ENCODE results near the gene INTS6.

The INTS6 gene

DNA sequence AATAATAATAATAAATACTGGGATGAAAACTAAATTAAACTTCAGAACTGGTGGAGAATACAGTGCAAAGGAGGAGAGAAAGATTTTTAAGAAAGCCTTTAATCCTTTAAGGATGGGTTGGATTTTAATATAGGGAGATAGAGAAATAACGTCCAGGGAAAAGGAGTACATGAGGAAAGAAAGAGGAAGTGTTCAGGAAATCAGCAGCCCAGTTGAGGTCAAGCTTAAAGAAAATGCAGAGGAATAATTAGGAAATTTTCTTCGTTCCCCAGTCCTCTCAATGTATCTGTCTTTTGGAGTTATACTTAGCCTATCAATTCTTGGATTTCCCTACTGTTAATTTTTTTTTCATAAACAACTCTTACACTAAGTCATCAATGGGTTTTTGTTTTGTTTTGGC, 47.7 kb downstream of the INTS6 start:
- no peak for DNase-seq

DNA sequence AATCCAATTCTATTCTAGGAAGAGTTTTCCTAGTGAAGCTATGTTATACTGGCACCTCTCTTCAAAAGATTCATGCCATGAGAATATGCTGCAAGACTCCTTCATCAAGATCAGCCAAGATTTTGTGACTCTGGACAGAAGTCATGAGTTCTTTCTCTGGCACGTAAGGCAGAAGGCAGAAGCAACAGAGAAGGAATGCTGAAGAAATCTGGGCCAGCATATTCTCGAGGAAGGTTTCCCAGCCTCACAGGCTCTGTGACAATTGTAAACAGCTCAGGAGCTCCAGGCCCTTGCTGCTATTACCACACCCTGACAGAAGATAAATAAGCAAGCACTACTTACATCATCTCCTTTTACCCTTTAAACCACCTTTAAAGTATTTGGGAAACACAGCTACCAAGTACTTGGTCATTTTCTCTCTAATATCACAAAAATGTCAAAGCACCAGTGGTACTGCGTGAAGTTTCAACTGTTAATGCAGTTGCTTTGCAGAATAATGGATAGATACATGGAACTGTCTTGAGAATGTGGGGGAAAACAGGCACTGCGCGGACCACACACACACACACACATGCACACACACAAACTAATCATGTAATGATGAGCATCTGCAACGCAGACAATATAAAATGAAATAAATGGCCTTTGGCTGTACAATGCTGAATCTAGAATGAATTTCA, 55.4 kb downstream of the INTS6 start:
- DNase-seq: peak; percentile 50

DNA sequence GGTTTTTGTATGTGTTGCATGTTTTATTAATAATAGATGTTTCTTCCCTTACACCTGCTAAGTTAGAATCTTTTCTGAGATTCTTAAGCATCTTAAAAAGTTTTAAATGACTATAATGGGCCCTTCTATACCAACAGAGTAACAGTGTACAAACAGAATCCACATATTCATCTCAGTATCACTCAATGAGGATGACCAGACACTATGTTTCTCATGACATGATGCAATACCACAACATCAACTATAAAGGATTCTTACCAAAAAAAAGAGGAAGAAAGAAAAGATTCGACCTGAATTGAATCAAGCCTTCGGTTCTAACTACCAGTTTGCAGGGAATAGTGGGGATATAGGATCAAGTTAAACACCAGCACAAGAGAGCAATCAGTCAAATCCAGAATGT, 56.5 kb downstream of the INTS6 start:
- DNase-seq: peak; percentile 39

DNA sequence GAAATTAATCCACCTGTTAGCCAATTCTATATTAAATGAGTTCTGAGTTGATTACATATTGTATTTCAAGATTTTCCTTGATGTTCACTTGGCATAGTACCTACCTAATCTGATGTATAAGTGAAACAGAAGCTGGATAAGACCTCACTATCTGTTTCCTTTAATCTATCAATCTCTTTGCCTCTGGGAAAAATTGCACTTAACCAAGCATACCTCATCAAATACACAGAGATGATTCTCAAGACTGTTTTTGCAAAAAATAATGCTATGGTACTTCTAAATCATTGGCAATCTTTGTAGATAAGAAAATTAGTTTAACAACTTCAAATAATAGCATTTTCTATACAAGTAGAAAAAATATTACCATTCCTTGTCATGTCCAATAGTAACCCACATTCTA, 58.1 kb downstream of the INTS6 start:
- DNase-seq: no peak

DNA sequence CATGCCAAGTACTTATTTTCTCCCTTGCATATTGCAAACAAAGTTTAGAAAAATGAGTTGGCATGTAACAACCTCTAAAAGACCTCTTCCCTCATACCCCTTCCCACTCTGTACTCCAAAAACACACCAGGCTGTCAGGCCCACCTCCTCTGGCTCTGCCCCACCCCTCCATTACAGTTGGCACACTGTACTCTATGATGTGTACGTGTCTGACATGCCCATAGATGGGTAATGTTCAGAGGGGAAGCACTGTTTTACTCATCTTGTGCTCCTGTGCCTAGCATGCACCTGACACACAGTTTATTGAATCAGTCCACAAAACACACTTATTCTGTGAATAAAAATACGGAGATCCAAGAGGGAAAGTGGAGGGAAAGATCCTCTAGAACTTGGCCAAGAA, 67.7 kb downstream of the INTS6 start:
- DNase-seq: no peak

DNA sequence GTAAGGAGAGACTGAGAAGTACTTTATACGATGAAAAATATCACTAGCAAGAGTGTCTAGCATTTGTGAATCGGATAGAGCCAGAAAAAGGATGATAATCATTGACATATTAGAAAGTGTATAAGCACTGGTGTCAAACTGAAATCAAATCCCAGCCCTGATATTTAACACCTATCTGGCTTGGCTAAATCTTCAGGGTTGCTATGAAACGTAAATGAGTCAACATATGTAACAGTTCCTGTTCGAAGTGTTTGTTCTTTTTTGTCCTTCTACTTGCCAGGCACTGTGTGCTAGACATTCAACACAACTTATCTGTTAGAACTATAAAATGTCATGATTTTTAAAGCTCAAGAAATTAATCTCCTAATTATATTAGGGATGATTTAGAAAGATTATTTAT, 72.6 kb downstream of the INTS6 start:
- no peak for DNase-seq

DNA sequence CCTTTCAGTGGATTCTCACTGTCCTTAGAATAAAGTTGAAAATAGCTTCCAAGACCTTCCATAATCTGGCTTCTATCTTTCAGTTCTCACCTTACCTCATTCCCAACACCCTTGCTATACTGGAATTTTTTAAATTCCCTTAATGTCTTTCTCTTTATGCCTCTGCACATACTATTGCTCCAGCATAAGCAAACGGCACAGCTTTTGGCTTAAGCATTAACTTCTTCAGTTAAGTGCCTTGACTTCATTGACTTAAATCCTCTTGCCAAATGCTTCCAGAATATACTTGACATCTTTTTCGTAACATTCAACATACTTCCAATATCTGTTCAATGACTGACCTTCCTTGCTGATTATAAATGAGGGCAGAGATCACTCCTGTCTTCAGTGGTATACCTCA, 79.4 kb downstream of the INTS6 start:
- DNase-seq: no peak

DNA sequence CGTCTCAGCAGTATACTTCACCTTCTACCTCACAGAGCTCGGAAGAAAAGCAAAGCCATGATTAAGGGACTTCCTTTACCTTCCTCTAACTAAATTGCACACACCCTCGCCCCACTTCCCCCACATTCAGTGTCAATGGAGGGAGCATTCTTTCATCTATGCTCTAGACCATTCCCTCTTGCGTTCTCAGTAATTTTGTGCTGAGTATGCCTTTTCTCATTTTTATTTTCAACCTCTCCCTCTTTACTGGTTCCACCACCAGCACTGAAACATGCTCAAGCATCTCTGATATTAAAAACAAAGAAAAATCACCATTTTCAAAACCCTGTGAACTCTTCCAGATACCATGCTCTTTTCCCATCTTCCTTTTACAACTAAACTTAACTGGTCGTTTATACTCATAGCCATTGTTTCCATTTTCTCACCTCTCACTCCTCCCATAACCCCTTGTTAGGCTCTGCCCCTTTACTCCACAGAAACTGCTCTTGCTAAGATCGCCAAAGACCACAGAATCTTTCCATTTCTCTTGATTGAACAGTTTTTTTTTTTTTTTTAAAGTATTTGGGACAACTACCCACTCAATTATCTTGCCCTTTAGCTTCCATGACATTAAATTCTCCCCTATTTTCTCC, 81.0 kb downstream of the INTS6 start:
- DNase-seq: no peak

DNA sequence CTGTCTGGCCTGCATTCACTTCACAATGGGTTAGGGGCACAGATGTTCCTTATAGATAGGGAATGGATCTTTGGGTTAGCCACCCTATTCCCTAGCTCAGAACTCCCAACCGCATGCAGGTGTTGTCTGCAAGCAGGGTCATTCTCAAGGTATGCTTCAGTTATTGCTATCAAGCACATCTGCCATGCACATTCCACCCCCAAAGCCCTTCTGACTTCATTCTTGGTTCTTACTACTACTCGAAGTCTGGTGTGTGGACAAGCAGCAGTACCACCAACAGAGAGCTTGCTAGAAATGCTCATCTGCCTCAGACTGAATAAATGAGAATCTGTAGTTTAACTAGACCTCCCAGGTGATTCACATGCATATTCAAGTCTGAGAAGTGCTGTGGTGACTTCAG, 82.0 kb downstream of the INTS6 start:
- no peak for DNase-seq

DNA sequence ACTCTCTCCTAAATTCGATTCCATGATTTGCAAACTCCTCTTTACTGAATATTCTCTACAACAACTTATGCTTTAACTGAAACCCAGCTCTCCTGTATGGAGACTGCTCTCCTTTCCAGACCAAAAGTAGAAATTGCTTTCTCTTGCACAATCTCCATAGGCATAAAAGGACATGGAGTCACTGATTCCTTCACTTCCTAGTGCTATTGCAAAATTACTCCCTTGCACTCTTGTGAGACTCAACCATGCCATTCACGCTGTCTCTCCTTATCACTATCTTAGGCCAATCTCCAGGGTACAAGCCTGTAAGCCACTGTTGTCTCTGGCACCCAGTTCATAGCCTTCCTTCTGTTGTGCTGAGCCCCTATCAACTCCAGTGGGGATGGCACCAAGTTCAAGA, 82.7 kb downstream of the INTS6 start:
- peak; percentile 38 for DNase-seq

DNA sequence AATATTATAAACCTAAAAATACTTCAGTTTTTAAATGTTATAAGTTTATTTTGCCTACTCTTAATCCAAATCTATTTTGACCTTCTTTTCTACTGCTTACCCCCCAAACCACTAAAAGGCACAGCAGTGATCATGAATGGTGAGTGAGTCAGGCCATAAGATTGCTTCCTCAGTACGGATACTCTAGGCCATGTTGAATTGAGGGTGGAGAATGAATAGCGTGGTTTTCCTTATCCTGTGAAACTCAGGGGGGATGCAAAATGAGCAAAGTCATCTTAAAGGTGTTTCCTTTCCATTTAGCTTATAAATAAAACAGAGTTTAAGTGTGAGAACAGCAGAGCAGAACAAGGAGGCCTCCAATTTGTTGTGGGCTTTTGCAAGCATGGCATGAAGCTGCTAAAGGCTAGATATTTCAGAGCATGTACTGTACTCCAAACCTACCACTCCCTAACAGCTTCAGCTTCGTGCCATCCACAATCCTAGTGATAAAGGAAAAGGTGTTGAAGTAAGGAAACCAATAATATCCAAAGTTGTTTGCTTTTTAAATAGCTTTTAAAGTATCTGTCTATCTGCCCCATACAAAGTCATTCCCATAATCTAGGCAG, 88.3 kb downstream of the INTS6 start:
- DNase-seq: peak; percentile 84

DNA sequence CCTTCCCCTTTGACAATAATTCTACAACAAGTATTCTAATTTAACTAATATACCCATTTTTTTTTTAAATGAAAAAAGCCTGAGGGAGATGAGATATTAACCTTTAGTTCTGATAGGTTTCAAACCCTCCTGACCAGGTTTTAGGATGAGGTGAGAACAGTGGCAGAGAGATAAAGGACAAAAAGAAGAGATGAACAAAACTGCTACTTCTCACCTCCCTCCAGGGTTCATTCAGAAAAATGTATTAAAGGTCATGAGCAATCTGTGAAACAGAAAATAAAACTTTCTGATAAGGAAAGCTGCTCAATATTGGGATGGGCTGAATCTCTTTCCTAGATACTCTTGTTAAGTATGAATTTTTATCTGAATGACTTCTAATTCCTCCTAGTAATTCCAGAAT, 89.2 kb downstream of the INTS6 start:
- DNase-seq: no peak

DNA sequence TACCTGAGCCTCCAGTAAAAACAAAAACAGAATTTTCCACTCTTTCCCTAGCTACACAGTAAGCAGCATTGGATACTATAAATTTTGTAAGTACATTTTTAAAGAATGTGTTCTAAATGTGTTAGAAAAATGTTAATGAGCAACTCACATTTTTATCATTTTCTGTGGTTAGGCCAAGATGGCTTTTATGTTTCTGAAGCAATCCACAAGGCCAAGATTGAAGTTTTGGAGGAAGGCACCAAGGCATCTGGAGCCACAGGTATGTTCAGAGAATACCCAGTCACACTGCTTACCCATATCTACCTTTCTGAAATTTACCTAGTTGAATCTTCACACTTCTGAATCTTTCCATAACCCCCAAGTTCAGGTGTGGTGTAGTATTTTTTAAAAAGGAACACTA, 91.7 kb downstream of the INTS6 start:
- DNase-seq: peak; percentile 42

DNA sequence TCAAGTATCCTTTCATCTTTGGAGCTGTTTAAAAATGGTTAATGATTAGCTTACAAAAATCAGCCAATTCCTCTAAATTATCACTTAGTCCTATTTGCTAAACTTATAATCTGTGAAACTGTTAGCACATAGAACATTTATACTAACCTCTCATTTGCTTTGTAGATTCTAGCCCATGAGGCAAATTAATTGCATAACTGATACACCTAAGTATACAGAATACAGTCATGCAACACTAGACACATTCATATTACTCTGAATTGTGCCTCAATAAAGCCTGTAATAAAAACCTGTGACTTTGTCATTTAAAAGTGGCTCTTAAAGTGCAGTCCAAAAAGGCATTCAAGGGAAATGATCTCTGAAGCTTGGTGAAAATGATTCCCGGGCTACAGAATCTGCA, 92.3 kb downstream of the INTS6 start:
- DNase-seq: no peak

DNA sequence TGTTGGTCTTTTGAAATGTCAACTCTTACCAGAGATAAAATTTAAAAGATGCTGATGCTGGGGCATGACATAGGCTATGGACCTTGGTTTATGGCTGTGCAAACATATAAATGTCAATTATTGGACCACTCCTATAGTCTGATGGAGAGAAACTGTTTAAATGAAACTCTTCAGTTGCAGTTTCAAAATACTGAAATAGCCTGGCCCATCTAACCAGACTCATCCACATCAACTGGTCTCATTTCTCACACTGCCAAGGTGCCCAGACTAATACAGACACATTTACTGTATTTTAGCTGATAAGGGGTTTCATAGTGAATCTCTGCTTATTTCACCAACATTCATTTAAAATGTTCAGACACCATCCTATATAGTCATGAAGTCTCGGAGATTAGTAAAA, 93.5 kb downstream of the INTS6 start:
- no peak for DNase-seq

DNA sequence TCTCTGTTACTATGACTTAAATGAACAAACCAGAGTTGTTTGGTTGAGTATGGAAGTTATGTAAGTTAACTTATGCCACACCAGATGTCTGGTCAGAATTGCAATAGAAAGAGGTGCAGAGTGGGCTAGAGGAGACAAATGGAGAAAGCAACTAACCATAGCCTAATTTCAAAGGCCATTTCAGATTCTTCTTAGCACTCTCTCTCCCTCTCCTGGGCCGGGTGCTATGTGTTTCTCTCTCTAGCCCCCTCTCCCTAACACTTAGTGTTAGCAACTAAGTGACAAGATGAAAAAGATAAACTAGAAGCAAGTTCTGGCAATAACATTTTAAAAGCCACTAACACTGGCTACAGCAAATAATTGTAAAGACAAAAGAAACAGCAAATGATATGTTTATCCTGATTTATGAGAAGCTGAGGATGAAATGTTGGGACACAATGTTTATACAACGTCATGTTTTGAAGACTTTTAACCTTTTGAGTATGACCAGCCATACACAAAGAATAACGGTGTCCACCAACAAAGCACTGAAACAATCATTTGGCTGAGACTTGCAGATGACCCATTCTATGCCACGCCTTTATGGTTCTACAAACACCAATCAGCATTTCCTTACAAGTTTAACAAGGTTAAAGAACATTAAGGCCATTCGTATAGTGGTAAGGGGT, 94.8 kb downstream of the INTS6 start:
- DNase-seq: no peak

DNA sequence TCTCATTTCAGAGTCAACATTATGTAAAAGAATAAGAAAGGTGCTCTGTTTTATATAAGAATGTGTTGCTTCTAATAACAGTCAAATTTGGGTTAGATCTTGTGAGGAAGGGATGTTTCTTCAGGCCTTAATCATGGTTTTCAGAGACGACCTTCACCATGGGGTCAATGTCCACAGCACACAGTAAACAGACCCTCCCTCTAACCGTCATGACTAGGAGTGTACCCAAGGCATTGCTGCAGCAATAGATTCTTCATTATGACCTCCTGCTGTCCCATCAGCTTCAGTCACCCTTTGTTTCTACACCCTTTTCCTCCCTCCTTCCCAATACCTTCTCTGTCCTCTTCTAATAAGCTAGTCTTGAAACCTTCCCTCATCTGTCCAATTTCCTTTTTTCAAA, 97.6 kb downstream of the INTS6 start:
- DNase-seq: no peak

DNA sequence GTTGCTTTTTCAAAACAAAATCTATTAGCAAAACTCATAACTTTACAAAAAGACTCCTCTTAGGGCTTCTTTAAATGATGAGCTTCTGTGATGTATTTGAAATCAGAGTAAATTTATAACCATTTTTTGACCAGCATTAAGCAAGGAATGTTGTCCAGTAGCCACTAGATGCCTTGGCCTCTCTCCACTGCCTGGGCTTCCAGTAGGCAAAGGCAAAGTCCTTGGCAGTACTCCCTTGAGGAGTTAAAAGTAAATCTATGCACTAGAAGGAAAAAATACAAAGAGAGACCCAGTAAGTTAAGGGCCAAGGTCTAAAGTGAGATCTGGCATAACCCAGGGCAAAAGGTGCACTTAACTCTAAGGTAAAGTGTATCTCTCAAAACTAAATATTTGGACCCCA, 103.8 kb downstream of the INTS6 start:
- DNase-seq: no peak

DNA sequence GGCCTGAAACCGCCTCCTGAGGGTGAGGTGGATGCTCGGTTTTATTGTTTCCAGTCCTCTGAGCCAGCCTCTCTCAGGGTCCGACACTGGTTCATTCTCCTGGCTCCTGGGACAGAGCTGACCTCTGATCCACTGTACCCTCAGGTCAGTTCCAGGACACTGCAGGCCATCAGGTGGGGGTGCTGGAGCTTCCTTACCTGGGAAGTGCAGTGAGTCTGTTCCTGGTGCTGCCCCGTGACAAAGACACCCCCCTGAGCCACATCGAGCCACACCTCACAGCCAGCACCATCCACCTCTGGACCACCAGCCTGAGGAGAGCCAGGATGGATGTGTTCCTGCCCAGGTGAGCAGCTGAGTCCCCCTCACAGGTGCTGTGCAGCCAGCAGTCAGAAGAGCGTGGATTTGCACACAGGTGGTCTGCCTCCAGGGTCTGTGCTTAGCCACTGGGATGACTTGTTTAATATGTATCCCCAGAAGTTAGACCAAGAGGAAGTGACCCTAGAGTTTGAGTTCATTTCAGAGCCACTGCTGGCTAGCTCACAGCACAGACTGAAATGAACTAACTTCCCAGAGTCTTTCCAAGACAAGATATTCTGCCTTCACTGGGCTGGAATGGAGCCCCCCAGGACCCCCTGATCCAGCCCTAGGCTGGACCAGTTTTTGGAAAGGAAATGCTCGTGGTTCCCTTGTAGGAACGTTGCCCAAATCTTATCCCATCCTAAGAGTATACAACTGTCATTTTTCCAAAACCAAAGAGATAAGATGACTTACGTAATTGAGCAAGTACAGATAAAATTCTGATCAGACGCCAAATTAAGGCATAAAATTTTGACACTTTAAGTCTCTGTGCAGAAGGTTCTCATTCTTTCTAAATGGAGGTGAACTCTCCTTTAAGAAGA, 104.5 kb downstream of the INTS6 start:
- no peak for DNase-seq

DNA sequence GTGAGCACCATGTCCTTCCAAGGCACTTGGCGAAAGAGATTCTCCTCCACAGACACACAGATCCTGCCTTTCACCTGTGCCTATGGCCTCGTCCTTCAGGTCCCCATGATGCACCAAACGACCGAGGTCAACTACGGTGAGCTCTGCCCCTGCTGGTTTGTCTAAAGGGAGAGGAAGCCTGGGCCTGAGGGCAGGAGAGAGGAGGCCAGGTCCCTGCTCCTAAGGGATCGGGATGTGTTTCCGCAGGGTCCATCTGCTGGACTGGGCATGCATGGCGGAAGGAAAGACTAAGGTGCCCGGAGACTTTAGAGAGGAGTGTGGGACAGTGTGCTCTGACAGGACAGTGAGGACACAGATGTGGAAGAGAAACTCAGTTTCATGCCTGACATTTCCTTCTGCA, 105.7 kb downstream of the INTS6 start:
- no peak for DNase-seq

DNA sequence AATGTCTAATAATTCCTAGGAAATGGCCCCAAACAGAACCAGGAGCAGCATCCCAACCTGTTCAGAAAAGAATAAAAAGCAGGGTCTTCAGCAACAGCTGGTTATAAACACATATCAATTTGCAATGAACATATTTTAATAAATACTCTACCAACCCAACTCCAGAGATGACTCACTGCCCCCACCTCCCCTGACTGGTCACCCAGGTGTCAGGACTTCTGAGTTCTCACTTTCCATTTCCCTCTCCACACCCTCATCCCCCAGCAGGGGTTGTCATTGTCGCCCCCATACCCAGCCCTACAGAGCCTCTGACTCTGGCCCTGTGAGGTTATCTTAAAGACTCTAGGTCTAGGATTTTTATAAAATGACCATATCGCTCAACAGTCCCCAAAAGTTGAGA, 106.4 kb downstream of the INTS6 start:
- no peak for DNase-seq

DNA sequence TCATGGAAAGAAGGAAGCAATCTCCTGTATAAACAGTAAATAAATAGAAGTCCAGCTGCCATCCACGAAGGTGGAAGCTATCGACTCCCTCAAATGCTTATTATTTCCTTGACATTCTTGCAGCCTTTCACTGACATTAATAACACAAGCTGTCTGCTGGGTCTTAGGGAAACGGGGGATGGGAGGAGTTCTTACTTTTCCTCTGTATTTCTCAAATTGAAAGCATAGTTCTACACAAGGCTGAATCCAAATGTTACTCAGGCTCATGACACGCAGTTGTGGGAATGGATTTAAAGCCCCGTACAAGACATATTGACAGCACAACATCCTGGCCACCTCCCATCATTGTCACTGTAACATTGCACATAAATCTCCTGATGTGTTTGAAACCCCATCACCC, 109.4 kb downstream of the INTS6 start:
- peak; percentile 43 for DNase-seq

DNA sequence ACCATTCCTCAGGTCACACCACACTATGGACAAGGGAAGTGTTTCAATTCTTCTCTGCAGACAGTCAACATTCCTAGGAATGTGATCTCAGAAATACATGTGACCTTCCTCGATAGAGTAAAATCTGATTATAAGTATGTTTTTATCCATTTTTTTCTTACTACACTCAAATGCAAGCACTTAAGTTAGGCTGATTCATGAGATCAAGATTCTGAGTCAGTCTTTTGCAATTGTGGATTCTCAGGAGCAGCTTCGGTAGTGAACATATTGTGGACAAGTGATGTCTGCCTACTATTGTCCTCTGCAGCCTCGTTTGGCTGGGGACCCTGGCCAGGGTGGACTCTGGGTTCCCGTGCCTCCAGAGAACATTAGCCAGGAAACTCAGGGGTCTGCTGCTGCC, 110.1 kb downstream of the INTS6 start:
- DNase-seq: peak; percentile 72
